K562 (cell line): ENCODE measurements around the gene PHACTR2. TPM values are rescaled to one million over a fixed set of nuclear protein-coding genes. Genes with fewer than 3 reads are reported as not detected.

ENCODE experiments used
- ATAC-seq: fragments of 200-7000 bp; cut with Tn5 transposase; 3 replicates; pipeline ENCODE4 v1.9.1; 2020; ENCODE audit warnings: moderate library complexity
- BruUV-seq: library from RNA; stranded (reverse); fragments of 400-500 nt; replicated peaks from 2 replicates; lab custom pipeline; 2021; lab: Mats Ljungman, UMichigan
- CTCF ChIA-PET: fragments of 300-600 bp; formaldehyde crosslinking; extraction: SDS; loops from one replicate; lab custom pipeline; 2021; ENCODE audit warnings: low intra/inter-chr PET ratio; lab: Yijun Ruan, JAX
- POLR2A ChIA-PET: fragments of 300-600, 350-650 bp; sonication (Branson Sonifier 250); formaldehyde crosslinking; extraction: SDS; loops from one replicate; lab custom pipeline; 2021; ENCODE audit warnings: antibody characterized with exemption, inconsistent platforms; lab: Yijun Ruan, JAX
- DNase-seq, 4 experiments: peaks; one replicate each; pipeline versions ENCODE4 v3.0.0 to v3.0.0-alpha.2; 2011 to 2018; ENCODE audit warnings: low spot score in 3 of 4, mixed read lengths in 3 of 4; ENCODE audit errors: extremely low read depth in 1 of 4
- FAIRE-seq: peaks from 2 replicates; lab custom pipeline; 2011; peaks lifted over from hg19 to GRCh38; lab: Jason Lieb, UNC
- H2AFZ ChIP-seq: 2 replicates; pipeline ENCODE4 v1.6.0; 2011; ENCODE audit warnings: low read depth, low read length, control low read depth, inconsistent platforms
- H3K27ac ChIP-seq: fragments of 200-600 bp; 3 replicates; pipeline ENCODE4 v1.8.0; 2011; ENCODE audit warnings: low read depth, mild to moderate bottlenecking, control low read depth, inconsistent platforms, low read length, moderate library complexity, mixed read lengths; ENCODE audit errors: extremely low read depth
- H3K27me3 ChIP-seq, 2 experiments: fragments of 300-600 bp in 1 of 2; 2 replicates in 1 of 2; 3 replicates in 1 of 2; pipeline versions ENCODE4 v1.6.0 to v1.8.0; 2011; ENCODE audit warnings: inconsistent platforms in 2 of 2, low read length in 2 of 2, mild to moderate bottlenecking in 1 of 2, mixed read lengths in 1 of 2, moderate library complexity in 1 of 2; ENCODE audit not compliant: control insufficient read depth in 2 of 2, insufficient read depth in 2 of 2
- H3K36me3 ChIP-seq: fragments of 300-600 bp; 3 replicates; pipeline ENCODE4 v1.8.0; 2011; ENCODE audit warnings: mild to moderate bottlenecking, low read length, inconsistent platforms; ENCODE audit not compliant: control insufficient read depth, insufficient read depth
- H3K4me1 ChIP-seq, 2 experiments: fragments of 200-600 bp in 1 of 2; replicated peaks in 1 of 2; 2 replicates in 1 of 2; 3 replicates in 1 of 2; pipeline versions ENCODE4 v1.5.1 to v1.8.0; 2011; ENCODE audit warnings: inconsistent platforms in 2 of 2, low read length in 2 of 2, mild to moderate bottlenecking in 1 of 2, mixed read lengths in 1 of 2, moderate library complexity in 1 of 2; ENCODE audit not compliant: control insufficient read depth in 2 of 2, insufficient read depth in 2 of 2
- H3K4me2 ChIP-seq: 2 replicates; pipeline ENCODE4 v1.6.1; 2011; ENCODE audit warnings: low read length, control low read depth, inconsistent platforms, mixed read lengths; ENCODE audit not compliant: insufficient read depth
- H3K4me3 ChIP-seq: fragments of 200-600 bp; sonication (generic), shearing (Covaris generic); 2 replicates; pipeline ENCODE4 v1.5.1; 2016; ENCODE audit warnings: control low read depth, inconsistent platforms
- H3K79me2 ChIP-seq: fragments of 200-600 bp; 3 replicates; pipeline ENCODE4 v1.8.0; 2011; ENCODE audit warnings: low read length, inconsistent platforms; ENCODE audit not compliant: control insufficient read depth, insufficient read depth
- H3K9ac ChIP-seq, 2 experiments: 2 replicates each; pipeline versions ENCODE4 v1.6.0 to v1.6.1; 2011; ENCODE audit warnings: low read depth in 2 of 2, low read length in 2 of 2, control low read depth in 1 of 2, inconsistent platforms in 1 of 2, mild to moderate bottlenecking in 1 of 2, mixed read lengths in 1 of 2; ENCODE audit not compliant: insufficient read depth in 1 of 2
- H3K9me1 ChIP-seq: one replicate; pipeline ENCODE4 v1.6.0; 2011; ENCODE audit warnings: inconsistent platforms, mild to moderate bottlenecking, low read length, moderate library complexity; ENCODE audit not compliant: control insufficient read depth, insufficient read depth
- H3K9me3 ChIP-seq: replicated peaks from 2 replicates; pipeline ENCODE4 v1.5.1; 2011; ENCODE audit warnings: low read depth, low read length, inconsistent platforms; ENCODE audit not compliant: control insufficient read depth, insufficient read depth
- H4K20me1 ChIP-seq: replicated peaks from 2 replicates; pipeline ENCODE4 v1.6.1; 2011; ENCODE audit warnings: low read length, inconsistent platforms, mixed read lengths; ENCODE audit not compliant: control insufficient read depth, insufficient read depth
- ARNT ChIP-seq, 2 experiments: fragments of 450-650 bp; IDR thresholded peaks; 2 replicates each; pipeline ENCODE4 v1.6.1; 2016; ENCODE audit warnings: mild to moderate bottlenecking in 1 of 2
- CHD4 ChIP-seq: fragments of 200-600 bp; sonication (generic); IDR thresholded peaks from 3 replicates; pipeline ENCODE4 v1.6.1; 2012; ENCODE audit warnings: low read depth, mild to moderate bottlenecking, mixed read lengths, low read length, inconsistent platforms; ENCODE audit not compliant: insufficient read depth, insufficient replicate concordance, poor library complexity, severe bottlenecking
- CSDE1 ChIP-seq, 2 experiments: fragments of 450-650 bp; IDR thresholded peaks; 2 replicates each; pipeline ENCODE4 v1.6.1; 2016; ENCODE audit warnings: mild to moderate bottlenecking in 1 of 2
- ESRRA ChIP-seq: fragments of 450-650 bp; IDR thresholded peaks from 2 replicates; pipeline ENCODE4 v1.6.1; 2014; ENCODE audit warnings: low read depth, mild to moderate bottlenecking, moderate library complexity, borderline replicate concordance
- FOS ChIP-seq: IDR thresholded peaks from 3 replicates; pipeline ENCODE4 v1.6.1; 2011; ENCODE audit not compliant: insufficient read length; ENCODE audit errors: extremely low read depth
- KDM1A ChIP-seq, 2 experiments: fragments of 450-650 bp; IDR thresholded peaks; 2 replicates each; pipeline ENCODE4 v1.6.1; 2016; ENCODE audit warnings: mild to moderate bottlenecking in 2 of 2
- MTA2 ChIP-seq: fragments of 450-650 bp; IDR thresholded peaks from 2 replicates; pipeline ENCODE4 v1.6.1; 2016; ENCODE audit warnings: low read depth
- MYC ChIP-seq, 2 experiments: fragments of 250-450 bp in 1 of 2; sonication (Bioruptor Pico) in 1 of 2; IDR thresholded peaks; 2 replicates each; pipeline versions ENCODE4 v1.5.1 to v1.6.1; 2012 to 2021; ENCODE audit warnings: low read depth in 2 of 2, borderline replicate concordance in 1 of 2, improper control_type of control experiment in 1 of 2, low read length in 1 of 2, mild to moderate bottlenecking in 1 of 2, moderate library complexity in 1 of 2
- RBM34 ChIP-seq: fragments of 200-400 bp; formaldehyde crosslinking; IDR thresholded peaks from 2 replicates; pipeline ENCODE4 v1.6.1; 2018; ENCODE audit warnings: low read length, borderline replicate concordance; ENCODE audit not compliant: insufficient read depth
- TEAD4 ChIP-seq, 2 experiments: sonication (generic) in 1 of 2; formaldehyde crosslinking in 1 of 2; IDR thresholded peaks; 2 replicates each; pipeline versions ENCODE4 v1.6.1 to v1.8.0; 2012 to 2022; ENCODE audit warnings: borderline replicate concordance in 1 of 2, inconsistent platforms in 1 of 2, low read length in 1 of 2, mild to moderate bottlenecking in 1 of 2, missing genetic modification reagents in 1 of 2
- XRCC3 ChIP-seq: fragments of 450-650 bp; IDR thresholded peaks from 2 replicates; pipeline ENCODE4 v1.6.1; 2017; ENCODE audit warnings: mild to moderate bottlenecking, moderate library complexity
- ZBTB9 ChIP-seq: fragments of 450-650 bp; formaldehyde crosslinking; IDR thresholded peaks from 2 replicates; pipeline ENCODE4 v1.4.0; 2020; ENCODE audit warnings: mild to moderate bottlenecking, moderate library complexity
- ZFX ChIP-seq: sonication (generic); formaldehyde crosslinking; IDR thresholded peaks from 2 replicates; pipeline ENCODE4 v1.8.0; 2022; ENCODE audit warnings: mild to moderate bottlenecking, missing genetic modification reagents, moderate library complexity
- ZNF232 ChIP-seq: sonication (generic); formaldehyde crosslinking; IDR thresholded peaks from 2 replicates; pipeline ENCODE4 v1.8.0; 2022; ENCODE audit warnings: mild to moderate bottlenecking, missing genetic modification reagents
- ZNF592 ChIP-seq: fragments of 450-650 bp; IDR thresholded peaks from 2 replicates; pipeline ENCODE4 v1.6.1; 2017; ENCODE audit warnings: antibody characterized with exemption, mild to moderate bottlenecking
- ZZZ3 ChIP-seq: fragments of 450-650 bp; IDR thresholded peaks from 2 replicates; pipeline ENCODE4 v1.6.1; 2016; ENCODE audit warnings: antibody characterized with exemption, mild to moderate bottlenecking, moderate library complexity
- WGBS: fragments of 100-300 bp; shearing (Covaris generic); methylation state at CpG from one replicate; pipeline ENCODE4 v1.1.6; 2016; ENCODE audit warnings: low coverage, mixed read lengths; ENCODE audit not compliant: insufficient coverage; ENCODE audit errors: missing lambda C conversion rate; 5-methylcytosine and 5-hydroxymethylcytosine counted together
- in situ Hi-C: fragments of 300-500 bp; cut with MboI; formaldehyde crosslinking; loops from 4 replicates; pipeline ENCODE4 v1.15.0; 2018; ENCODE audit warnings: inconsistent platforms, mixed read lengths
- intact Hi-C: fragments of 100-400 bp; cut with micrococcal nuclease; formaldehyde crosslinking; loops from 2 replicates; pipeline ENCODE4 v1.14.2; 2022
- polyA plus RNA-seq, 8 experiments: library from polyadenylated mRNA; depleted of rRNA in 4 of 8; stranded (reverse) in 5 of 8; unstranded in 3 of 8; fragments of >200 nt; fragmentation: Nextera tagmentation in 2 of 8; fragmentation: Illumina TruSeq in 1 of 8; extraction: Ambion mirVana in 2 of 8; extraction: Trizol in 1 of 8; gene quantifications; 2 replicates each; pipeline versions ENCODE4 v1.2.1 to v1.2.3, GENCODE V29; 2011 to 2014; ENCODE audit warnings: inconsistent platforms in 1 of 8, missing spikeins in 1 of 8
- total RNA-seq, 7 experiments: library from RNA; depleted of rRNA in 6 of 7; stranded (reverse); fragments of >200 nt in 6 of 7; fragmentation: Illumina TruSeq in 2 of 7; extraction: Trizol in 2 of 7; gene quantifications; 2 replicates each; pipeline versions ENCODE4 v1.2.1 to v1.2.3, GENCODE V29; 2011 to 2021; ENCODE audit warnings: low replicate concordance in 1 of 7

The PHACTR2 gene
- total and polyA plus RNA-seq, 9 of the 15 experiments (the other 6 are each of a cell fraction or from before 2014, with no cell fraction given) = 5.3 to 52.5 (median 22.9) TPM

DNA sequence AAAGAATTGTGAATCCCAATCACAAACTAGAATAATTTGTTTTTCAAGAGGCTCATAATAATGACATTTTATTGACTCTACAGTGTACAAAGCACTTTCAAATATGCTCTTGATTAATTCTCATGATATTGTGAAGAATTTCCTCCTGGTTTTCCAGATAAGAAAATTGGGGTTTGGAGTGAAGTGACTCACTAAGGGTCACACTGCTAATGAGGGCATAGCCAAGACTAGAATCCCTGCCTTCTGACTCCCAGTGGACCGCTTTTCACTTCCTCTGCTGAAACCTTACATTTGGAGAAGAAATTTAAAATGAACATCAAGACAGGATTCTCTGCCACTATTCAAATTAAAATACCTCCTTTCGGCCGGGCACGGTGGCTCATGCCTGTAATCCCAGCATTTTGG, 127.1 kb downstream of the PHACTR2 start:
- no peaks in the 10 kb centered on the region; the same call in 2 of the 3 replicates for H3K36me3 ChIP-seq
- peak overlapping the region; percentile 22 for H3K4me2 ChIP-seq
- POLR2A ChIA-PET = no interaction called here
- H2AFZ ChIP-seq = 0 out of 2 replicates have a peak overlapping the region, but pooled peaks have one; percentile 56
- ATAC-seq (peak; percentile 47), DNase-seq (peak; percentile 60 to 79 (median 65)), FAIRE-seq (peak; percentile 37)
- intact Hi-C loops = loop anchor here (5.0 kb wide), 3 partner anchors 128 to 293 kb away; partner anchors contain the start of genes FUCA2 and PHACTR2
- H3K4me3 ChIP-seq = no peak overlapping the region
- no peaks in the 10 kb centered on the region for H3K9me3 ChIP-seq
- no peaks in the 10 kb centered on the region for H3K9me1 ChIP-seq
- peaks cover 43 to 52% of the 10 kb centered on the region in 2 experiments for H3K4me1 ChIP-seq
- no TSS peak for BruUV-seq
- no peaks in the 10 kb centered on the region for H3K79me2 ChIP-seq
- in situ Hi-C loops = no loop called here
- no peaks in the 10 kb centered on the region for H3K27me3 ChIP-seq
- H3K9ac ChIP-seq = peak overlapping the region in 1 of 2 experiments; percentile 30; a peak in 1 of 4 replicates
- CTCF ChIA-PET = no interaction called here
- peak overlapping the region; percentile 65 for H3K27ac ChIP-seq
- 7% methylated on average over 4 of the region's 4 CpGs for WGBS
- H4K20me1 ChIP-seq = no peaks in the 10 kb centered on the region
- peak; percentile 57; the same call in 1 of the 2 replicates for TF ChIP-seq ESRRA
- no peak for TF ChIP-seq CSDE1 (IDR thresholded peaks at IDR 0.05)
- TF ChIP-seq ZZZ3 = no peak
- TF ChIP-seq ZNF232 (CRISPR knock-in tag) = no peak
- 0 out of 2 replicates have a peak, but pooled peaks have one; percentile 27 for TF ChIP-seq ZBTB9 (CRISPR knock-in tag)
- TF ChIP-seq XRCC3 = no peak
- peak; percentile 82 for TF ChIP-seq MTA2
- peak; percentile 14 for TF ChIP-seq ZNF592
- peak; percentile 80 to 88 for TF ChIP-seq KDM1A (IDR thresholded peaks at IDR 0.05)
- TF ChIP-seq TEAD4 (IDR thresholded peaks at IDR 0.05; ENCODE audit: low read length) = peak; percentile 96
- no peak for TF ChIP-seq TEAD4 (CRISPR knock-in tag; IDR thresholded peaks at IDR 0.05; ENCODE audit: borderline replicate concordance)
- no peak for TF ChIP-seq MYC (IDR thresholded peaks at IDR 0.05; ENCODE audit: low read depth, low read length)
- TF ChIP-seq MYC (CRISPR knock-in tag; IDR thresholded peaks at IDR 0.05; ENCODE audit: borderline replicate concordance, low read depth) = no peak
- peak; percentile 36 for TF ChIP-seq FOS
- no peak for TF ChIP-seq ZFX
- TF ChIP-seq ARNT (IDR thresholded peaks at IDR 0.05) = 0 out of 4 replicates have a peak, but pooled peaks of 1 of the 2 experiments have one; percentile 18
- peak; percentile 27 for TF ChIP-seq CHD4
- TF ChIP-seq RBM34 = no peak
